Cerebellar cortex (tissue), 1 donor: ENCODE results near the gene SPRTN.
A peak's percentile ranks its signal among the peaks of the same experiment; 100 is the strongest.

Experiments
- DNase-seq: peaks from one replicate; pipeline ENCODE4 v3.0.0-alpha.2; 2015; ENCODE audit warnings: low spot score

The SPRTN gene

DNA sequence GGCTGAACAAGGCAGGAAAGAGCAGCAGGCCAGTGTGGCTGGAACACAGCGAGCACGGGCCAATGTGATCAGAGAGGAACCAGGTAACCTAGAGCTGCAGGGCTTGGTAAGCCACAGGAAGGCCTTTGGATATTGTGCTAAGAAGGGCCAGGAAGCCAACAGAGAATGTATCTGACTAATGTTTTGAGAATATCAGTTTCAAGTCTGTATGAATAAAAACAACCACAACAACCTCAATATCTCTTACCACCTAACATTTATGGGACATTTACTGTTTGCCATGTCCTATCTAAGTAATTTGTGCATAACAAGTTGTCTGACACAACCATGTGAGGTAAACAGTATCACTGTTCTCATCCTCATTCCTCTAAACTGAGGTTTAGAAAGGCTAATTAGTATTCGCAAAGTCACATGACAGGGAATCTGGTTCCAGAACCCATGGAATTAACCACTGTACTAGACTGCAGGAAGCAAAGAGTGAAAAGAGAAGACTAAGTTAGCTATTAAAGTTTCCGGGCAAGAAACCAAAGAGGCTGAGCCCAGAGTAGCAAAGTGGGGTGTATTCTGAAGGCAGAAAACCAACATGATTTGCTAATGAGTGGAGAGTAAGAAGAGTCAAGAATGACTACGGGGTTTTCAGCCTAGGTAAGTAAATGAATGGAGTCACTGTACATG is 38.9 kb downstream of the SPRTN start:
- DNase-seq: no peak

DNA sequence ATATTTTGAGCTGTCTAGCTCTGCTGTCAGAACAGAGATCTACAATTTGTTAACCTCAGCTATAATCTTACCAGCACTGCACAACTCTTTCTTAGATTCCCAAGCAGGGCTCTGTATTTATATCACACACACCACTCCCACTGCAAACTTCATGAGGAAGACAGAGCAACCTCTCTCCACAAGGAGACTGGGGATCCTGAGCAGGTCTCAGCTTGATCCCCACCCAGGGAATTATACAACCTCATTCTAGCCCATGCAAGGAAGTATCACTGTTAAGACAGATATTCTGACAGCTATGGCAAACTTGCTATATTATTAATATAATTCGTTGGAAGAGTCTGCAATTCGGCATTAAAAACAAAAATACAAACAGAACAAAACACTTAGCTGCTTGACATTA is 43.6 kb downstream of the SPRTN start:
- DNase-seq: no peak

DNA sequence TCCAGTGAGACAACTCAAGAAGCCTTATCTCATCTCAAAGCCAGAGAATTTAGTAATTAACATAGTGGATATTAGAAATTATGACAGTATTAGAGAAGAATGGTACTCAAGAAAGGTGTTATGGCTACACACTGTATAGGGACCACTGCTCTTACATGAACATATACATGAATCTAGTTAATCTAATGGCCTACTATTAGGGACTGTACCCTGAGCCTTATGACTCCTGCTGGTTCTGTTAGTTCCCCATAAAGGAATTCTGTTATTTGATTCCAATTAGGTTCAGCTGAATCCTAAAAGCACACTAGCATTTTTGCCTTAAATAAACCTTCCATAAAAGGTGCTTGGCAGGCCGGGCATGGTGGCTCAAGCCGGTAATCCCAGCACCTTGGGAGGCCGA is 44.3 kb downstream of the SPRTN start:
- DNase-seq: no peak

DNA sequence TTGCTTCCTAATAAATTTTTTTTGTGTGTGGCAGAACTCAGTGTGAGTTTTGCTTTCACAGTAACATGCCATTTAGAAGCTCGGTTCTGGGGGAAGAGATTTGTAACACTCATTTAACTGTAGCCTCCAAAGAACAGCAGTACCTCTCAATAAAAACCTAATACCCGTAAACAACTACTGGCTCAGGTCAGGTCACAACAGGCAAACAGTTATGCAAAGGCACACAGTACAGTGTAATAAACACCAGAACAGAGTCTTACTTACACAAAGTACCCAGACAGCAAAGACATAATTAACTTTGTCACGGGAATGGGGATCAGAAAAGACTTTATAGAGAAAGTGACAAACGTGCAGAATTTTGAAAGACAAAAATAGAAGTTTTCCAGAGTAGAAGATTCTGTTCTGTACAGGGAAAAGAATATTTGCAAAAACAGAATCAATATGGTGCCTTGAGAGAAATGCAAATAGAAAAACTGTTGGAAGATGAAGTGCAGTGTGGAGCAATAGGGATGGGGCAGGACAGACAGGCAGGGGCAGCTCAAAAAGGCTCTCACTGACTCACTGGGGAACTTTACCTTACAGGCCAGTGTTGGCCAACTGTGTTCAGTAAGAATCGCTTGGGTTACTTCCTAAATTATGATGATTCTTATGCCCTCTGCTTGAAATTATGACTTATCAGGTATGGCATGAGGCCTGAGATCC is 45.2 kb downstream of the SPRTN start:
- DNase-seq: no peak

DNA sequence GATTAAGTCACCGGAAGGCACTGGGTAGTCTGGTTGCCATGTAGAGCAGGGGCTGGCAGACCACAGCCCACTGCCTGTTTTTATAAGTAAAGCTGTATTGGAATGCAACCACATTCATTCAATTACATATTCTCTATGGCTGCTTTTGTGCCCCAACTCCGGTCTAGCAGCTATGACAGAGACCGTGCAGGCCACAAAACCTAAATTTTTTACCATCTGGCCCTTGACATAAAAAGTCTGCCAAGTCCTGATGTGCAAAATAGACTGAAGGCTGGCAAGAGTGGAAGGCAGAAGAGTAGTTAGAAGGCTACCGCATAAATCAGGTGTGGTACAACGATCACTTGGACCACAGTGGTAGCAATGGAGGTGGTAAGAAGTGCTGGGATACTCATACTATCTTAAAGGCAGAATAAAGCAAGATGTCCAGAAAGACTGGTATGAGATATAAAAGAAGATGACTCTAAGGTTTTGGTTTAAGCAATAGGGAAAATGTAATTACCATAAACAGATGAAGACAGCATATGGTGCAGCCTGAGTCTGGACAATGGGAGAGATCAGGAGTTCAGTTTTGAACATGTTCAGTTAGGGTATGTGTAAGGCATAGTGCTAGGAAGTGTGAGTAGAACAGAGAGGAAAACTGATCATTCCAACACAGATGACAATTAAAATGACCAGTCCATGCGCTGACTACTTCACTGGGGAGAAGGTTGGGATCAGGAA is 46.8 kb downstream of the SPRTN start:
- peak; percentile 44 for DNase-seq

DNA sequence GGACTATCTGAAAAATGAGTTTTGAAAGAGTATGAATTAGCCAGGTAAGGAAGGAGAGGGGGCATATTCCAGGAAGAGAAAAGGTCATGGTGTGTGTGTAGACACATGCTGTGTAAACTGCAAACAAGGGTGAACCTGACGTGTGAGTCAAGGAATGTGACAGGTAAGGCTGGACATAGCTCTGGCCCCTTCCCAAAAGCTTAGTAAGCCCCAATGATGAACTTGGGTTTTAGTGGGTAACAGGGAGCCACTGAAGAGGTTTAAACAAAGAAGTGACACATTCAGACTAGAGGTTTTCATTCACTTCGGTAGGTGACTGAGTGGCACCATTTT is 47.3 kb downstream of the SPRTN start:
- no peak for DNase-seq

DNA sequence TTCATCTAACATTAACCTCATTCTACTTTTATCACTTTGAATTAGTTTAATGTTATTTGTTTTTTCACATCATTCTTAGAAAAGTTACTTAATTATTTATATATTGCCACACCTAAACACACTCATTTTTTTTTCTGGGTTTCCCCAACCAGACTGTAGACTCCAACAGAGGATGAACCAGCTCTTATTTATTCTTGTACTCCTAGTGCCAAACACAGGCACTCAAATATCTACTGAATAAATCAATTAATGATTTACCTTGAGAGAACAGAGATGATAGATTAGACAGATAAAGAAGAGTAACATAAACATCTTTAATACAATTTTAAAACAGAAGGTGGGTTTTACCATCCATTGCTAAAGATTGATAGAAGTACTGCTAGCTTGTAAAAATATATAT is 48.4 kb downstream of the SPRTN start:
- DNase-seq: no peak

DNA sequence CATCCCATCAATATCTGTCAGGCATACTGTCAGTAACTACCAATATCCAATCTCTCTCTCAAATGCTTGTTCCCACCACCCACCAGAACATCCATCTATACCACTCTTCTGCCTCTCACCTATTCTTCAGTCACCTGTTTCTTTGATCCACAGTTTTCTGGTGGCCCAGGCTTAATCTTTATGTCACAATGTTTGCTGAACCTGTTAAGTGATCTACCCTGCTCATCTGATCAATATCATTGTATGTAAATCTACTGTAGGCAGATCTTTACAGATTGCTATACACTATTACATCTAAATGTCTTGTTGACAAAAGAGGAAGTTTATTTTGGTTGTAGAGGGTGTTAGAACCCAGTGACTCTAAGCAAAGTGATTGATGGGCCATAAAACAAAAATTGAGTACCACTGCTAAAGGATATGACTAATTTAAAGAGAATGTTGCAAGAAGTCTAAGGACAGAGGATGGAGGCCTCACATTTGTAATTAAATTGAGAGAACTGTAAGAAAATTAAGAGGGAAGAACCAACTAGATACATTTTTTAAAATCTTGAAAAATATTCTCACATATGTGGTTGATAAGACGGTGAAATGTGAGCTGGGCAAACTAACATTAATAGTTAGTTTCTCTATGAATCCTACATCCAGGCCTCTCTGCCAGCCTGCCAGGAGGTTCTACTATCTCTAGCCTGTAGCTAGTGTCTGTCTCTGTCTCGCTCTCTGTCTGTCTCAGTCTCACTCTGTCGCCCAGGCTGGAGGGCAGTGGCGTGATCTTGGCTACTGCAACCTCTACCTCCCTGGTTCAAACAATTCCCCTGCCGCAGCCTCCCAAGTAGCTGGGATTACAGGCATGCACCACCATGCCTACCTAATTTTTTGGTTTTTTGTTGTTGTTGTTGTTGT is 49.9 kb downstream of the SPRTN start:
- no peak for DNase-seq

DNA sequence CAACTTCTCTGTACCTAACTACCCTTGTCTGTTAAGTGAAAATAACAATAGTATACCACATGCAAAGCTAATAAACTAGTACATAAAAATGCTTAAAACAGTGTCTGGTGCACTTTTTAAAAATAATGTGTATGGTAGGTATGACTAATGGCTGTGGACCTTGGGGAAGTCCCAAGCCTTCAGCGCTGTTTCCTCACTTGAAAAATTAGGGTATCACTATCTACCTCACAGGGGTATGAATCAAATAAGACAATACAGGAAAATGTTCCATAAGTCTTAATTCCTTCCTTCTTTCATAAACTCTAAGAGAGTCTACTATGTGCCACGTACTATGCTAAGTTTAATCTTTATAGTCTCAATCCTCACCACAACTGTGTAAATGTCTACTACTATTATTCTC is 52.0 kb downstream of the SPRTN start:
- no peak for DNase-seq

DNA sequence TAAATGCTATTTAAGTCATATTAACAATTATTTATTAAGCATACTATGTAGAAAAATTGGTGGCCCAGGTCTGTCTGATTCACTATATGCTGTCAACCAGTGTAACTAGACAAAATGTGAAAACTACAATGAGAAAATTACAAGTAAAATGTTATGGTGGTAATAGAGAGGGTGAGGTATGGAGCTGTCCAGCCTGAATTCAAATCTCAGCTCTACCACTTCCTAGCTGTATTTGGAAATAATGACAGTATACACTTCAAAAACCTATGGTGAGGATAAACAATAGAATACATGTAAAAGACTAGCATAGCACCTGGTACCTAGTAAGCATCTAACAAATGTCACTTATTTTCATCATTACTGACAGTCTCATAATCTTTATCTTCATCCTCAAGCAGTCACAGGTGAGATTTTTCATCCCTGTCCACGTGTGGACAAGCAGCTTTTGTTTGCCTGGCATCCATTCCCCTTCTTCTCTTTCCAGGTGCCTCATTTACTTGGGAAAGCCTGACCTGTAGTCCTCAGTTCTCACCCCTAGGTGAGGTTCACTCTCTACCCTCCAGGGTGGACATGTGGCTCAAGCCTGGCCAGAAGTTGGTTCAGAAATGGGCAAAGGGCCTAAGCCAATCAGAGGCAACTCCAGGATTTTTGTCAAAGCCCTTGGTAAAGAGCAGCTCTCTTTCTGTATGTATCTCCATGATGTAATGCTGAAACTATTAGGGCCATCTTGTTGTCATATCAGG is 54.5 kb downstream of the SPRTN start:
- no peak for DNase-seq

DNA sequence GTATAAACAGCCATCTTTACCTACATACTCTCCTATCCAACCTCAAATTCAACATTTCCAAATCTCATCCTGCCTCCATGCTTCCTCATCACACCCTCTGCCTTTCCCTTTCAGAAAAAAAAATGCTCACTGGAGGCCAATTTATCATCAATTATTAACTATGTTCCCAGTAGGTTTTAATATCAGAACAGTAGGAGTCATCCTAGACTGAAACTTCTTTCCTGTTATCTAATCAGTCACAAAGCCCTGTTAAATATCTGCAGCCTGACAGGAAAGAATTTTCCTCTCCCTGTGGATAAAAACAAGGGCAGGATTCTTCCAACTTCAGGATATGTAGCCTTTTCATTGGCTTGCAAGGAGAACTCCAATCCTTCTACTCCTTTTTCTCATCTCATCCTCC is 55.6 kb downstream of the SPRTN start:
- no peak for DNase-seq

DNA sequence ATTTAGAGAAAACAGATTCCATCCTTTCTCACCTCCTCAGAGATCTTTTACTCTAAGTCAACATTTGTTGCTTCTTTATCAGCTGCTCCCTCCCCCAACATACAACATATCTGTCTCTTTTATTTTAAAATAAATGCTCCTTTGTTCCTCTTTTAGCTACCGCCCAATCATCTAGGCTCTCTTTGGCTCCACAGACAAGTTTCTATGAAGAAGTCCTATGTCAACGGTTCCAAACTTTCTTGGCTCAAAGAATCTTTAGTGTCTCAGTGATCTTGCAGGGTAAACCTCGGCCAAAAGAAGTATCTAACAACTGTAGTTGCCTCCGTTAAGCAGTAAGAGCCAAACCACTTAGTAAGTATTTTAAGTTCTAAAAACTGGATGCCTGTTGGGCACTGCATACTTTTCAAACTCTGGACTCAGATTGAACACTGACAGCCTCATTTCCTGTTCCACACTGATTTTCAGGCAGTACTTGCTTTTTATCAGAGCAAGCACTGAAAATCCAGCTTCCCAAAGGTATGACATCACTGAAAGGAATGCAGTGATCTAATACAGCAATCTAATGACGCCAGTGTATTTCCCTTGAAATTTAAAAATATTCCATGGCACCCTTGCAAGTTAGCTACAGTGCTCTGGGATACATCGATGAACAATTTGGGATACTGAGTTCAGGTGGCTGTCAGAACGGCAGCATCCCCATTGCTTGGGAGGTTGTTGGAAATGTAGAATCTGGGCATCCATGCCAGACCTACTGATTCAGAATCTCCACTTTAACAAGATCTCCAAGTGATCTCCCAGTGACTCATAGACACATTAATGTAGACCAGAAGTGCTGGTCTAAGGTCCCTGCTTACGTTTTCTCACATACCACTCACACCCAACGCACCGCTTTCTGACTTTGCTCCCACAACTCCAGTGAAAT is 57.2 kb downstream of the SPRTN start:
- DNase-seq: no peak

DNA sequence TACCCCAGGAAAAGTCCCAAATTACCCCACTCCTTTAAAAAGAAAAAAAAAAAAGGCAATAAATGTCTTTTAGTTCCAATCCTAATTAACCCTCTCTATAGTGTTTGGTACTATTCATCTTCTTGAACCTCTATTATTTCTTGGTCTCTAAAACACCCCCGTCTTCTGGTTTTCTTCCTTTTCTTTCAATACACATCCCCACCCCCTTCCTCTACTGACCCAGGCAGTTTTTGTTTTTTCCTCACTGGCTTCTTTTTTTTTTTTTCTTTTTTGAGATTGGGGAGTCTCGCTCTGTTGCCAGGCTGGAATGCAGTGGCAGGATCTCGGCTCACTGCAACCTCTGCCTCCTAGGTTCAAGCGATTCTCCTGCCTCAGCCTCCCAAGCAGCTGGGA is 57.9 kb downstream of the SPRTN start:
- no peak for DNase-seq

DNA sequence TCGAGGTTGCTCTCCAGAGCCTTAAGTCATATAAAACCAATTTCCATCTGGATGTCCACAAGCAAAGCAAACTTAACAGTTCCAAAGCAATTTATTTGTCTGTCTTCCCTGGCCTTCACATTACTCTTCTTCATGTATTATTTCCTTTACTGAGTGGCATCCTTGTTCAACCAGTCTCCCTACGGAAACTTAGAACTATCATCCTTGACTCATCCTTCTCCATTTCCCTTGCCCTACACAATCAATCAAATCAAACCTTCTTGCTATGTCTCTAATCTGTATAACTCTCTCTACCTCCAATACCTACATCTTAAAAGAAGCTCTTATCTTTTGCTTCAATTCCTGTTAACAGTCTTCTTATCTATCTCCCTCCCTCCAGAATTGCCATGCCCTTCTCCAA is 58.5 kb downstream of the SPRTN start:
- no peak for DNase-seq

DNA sequence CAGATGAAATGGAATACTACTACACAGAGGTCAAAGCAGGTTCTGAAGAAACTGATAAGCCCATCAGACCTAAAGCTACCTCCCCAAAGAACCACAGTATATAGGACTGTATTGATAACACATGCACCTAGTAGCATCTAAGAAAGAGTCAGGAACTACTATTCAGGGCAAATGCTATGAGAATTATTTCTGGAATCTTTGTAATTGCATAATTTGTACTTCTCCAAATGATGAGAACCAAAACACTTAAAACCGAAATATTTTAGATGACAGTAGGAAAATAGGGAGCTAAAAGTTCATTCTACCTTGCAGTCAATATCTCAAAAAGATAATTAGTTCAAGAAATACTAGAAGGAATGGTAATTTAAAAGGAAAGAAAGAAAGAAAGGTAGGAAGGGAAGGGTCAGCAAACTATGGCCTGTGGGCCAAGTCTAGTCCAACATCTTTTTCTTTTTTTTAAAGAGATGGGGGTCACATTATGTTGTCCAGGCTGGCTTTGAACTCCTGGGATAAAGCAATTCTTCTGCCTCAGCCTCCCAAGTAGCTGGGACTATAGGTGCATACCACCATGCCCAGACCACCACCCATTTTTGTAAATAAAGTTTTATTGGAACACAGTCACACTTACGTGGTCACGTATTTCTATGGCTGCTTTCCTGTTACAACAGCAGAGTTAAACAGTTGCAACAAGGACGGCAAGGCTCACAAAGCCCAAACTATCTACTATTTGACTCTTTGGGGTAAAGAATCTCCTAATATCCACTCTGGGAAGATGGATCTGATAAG is 60.0 kb downstream of the SPRTN start:
- DNase-seq: no peak

DNA sequence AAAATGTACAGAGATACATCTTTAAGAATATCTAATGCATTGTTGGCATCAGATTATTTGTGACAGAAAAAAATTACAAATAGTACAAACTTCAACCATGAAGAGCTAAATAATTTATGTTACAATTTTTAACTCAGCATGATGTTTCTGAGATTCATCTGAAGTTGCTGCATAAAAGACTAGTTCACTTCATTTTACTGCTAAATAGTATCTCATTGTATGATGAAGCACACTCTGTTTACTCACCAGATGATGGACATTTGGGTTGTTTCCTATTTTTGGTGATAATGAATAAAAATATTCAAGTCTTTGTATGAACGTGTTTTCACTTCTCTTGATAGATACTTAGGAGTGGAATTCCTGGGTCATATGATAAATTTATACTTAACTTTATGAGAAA is 63.4 kb downstream of the SPRTN start:
- no peak for DNase-seq

DNA sequence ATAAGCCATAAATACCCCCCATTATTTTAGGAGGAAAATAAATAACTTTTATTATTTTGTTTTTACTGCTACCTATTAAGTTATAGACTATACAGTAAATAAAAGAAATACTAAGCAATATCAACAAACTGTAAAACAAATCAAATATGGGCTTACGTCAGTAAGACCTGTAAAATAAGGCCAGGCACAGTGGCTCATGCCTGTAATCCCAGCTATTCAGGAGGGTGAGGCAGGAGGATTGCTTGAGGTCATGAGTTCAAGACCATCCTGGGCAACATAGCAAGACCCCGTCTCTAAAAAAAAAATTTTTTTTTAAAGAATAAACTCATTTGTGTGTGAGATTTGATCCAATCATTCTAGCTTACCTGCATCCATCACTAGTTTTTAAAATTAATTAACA is 66.2 kb downstream of the SPRTN start:
- no peak for DNase-seq
